Panc1 (cell line): ENCODE measurements around the gene NDUFB2. TPM values are rescaled to one million over a fixed set of nuclear protein-coding genes. Genes with fewer than 3 reads are reported as not detected.

ENCODE experiments used
- ATAC-seq: fragments of 200-7000 bp; cut with Tn5 transposase; 2 replicates; pipeline ENCODE4 v1.9.1; 2020; ENCODE audit warnings: mild to moderate bottlenecking, moderate library complexity
- BruUV-seq: library from RNA; stranded (reverse); fragments of 400-500 nt; replicated peaks from 2 replicates; lab custom pipeline; 2021; lab: Mats Ljungman, UMichigan
- CTCF ChIA-PET: fragments of 300-600 bp; sonication (Branson Sonifier 250); formaldehyde crosslinking; loops from one replicate; lab custom pipeline; 2022; ENCODE audit warnings: antibody characterized with exemption; lab: Charles Lee
- POLR2A ChIA-PET: fragments of 300-600 bp; sonication (Branson Sonifier 250); formaldehyde crosslinking; loops from one replicate; lab custom pipeline; 2022; ENCODE audit warnings: antibody characterized with exemption; lab: Charles Lee
- DNase-seq: peaks from one replicate; pipeline ENCODE4 v3.0.0-alpha.2; 2010; ENCODE audit warnings: low read depth, low spot score
- H3K27ac ChIP-seq: 2 replicates; pipeline ENCODE4 v1.5.1; 2011; ENCODE audit warnings: mild to moderate bottlenecking, low read length, inconsistent platforms
- H3K27me3 ChIP-seq: fragments of 200-500 bp; sonication (Bioruptor generic); 2 replicates; pipeline ENCODE4 v1.6.0; 2014; ENCODE audit warnings: low read length, inconsistent platforms; ENCODE audit not compliant: control insufficient read depth, insufficient read depth
- H3K36me3 ChIP-seq: fragments of 200-500 bp; sonication (Bioruptor generic); 2 replicates; pipeline ENCODE4 v1.5.1; 2014; ENCODE audit warnings: inconsistent platforms, mild to moderate bottlenecking, low read length, moderate library complexity; ENCODE audit not compliant: control insufficient read depth, insufficient read depth
- H3K4me1 ChIP-seq: 2 replicates; pipeline ENCODE4 v1.5.1; 2011; ENCODE audit warnings: inconsistent platforms, mild to moderate bottlenecking, low read length, moderate library complexity; ENCODE audit not compliant: control insufficient read depth, insufficient read depth
- H3K4me3 ChIP-seq, 2 experiments: 2 replicates each; pipeline ENCODE4 v1.5.1; 2011 to 2012; ENCODE audit warnings: low read depth in 2 of 2, low read length in 2 of 2, mild to moderate bottlenecking in 2 of 2, inconsistent platforms in 1 of 2, moderate library complexity in 1 of 2
- H3K9me3 ChIP-seq: fragments of 200-500 bp; sonication (Bioruptor generic); 2 replicates; pipeline ENCODE4 v1.5.1; 2014; ENCODE audit warnings: low read depth, mild to moderate bottlenecking, inconsistent platforms, low read length, moderate library complexity; ENCODE audit not compliant: control insufficient read depth, insufficient read depth
- CTCF ChIP-seq: fragments of 450-650 bp; IDR thresholded peaks from 2 replicates; pipeline ENCODE4 v1.5.1; 2017; ENCODE audit warnings: mild to moderate bottlenecking
- POLR2AphosphoS5 ChIP-seq: IDR thresholded peaks from 2 replicates; pipeline ENCODE4 v1.6.1; 2012; ENCODE audit warnings: mild to moderate bottlenecking, low read depth, low read length, moderate library complexity
- REST ChIP-seq, 2 experiments: IDR thresholded peaks; 2 replicates each; pipeline ENCODE4 v1.6.1; 2011 to 2012; ENCODE audit warnings: low read depth in 2 of 2, control low read depth in 1 of 2, low read length in 1 of 2, mild to moderate bottlenecking in 1 of 2, moderate library complexity in 1 of 2; ENCODE audit not compliant: insufficient read depth in 1 of 2
- SIN3A ChIP-seq: IDR thresholded peaks from 2 replicates; pipeline ENCODE4 v1.6.1; 2012; ENCODE audit warnings: low read depth, mild to moderate bottlenecking, low read length, moderate library complexity, borderline replicate concordance; ENCODE audit not compliant: insufficient read depth
- TCF7L2 ChIP-seq: IDR thresholded peaks from 2 replicates; pipeline ENCODE4 v1.6.1; 2011; ENCODE audit warnings: mild to moderate bottlenecking, low read depth, low read length, inconsistent platforms
- in situ Hi-C: cut with HindIII; loops from 2 replicates; pipeline ENCODE4 v1.10.0; 2016; ENCODE audit warnings: low sequenced_read_pairs, low pct_unique_long_range_greater_than_20kb
- intact Hi-C: fragments of 100-400 bp; cut with micrococcal nuclease; formaldehyde crosslinking; loops from one replicate; pipeline ENCODE4 v1.10.0; 2022; ENCODE audit not compliant: unreplicated experiment
- total RNA-seq: library from RNA; stranded (reverse); gene quantifications from one replicate; pipeline ENCODE4 v1.2.1, GENCODE V29; 2021; ENCODE audit not compliant: unreplicated experiment

The NDUFB2 gene
- total RNA-seq, 1 experiment from 2014 or later: 246 TPM

- TF ChIP-seq SIN3A (no peak), REST (IDR thresholded peaks at IDR 0.05; ENCODE audit: insufficient read depth in 1 of 2, low read depth in 2 of 2, low read length in 1 of 2) (no peak), TCF7L2 (no peak), POLR2AphosphoS5 (no peak), CTCF (no peak)
- Histone ChIP-seq H3K9me3 (no peaks in the 10 kb centered on the region), H3K27me3 (no peaks in the 10 kb centered on the region), H3K4me1 (no peaks in the 10 kb centered on the region), H3K27ac (no peak overlapping the region), H3K4me3 (no peak overlapping the region), H3K36me3 (no peaks in the 10 kb centered on the region)
- no peak for ATAC-seq
- ChIA-PET POLR2A (interaction anchor here (1.1 kb wide), 1 partner anchor 1018 kb away, joined by 4 read pairs; no protein-coding TSS in a partner anchor), CTCF (no interaction called here)
- no TSS peak for BruUV-seq
- no peak for DNase-seq
- in situ Hi-C loops (no loop called here), intact Hi-C loops (no loop called here)
These were observed 15.6 kb upstream of the NDUFB2 start for GRCh38 chr7:140680886-140681285.

- TF ChIP-seq TCF7L2: no peak
- TF ChIP-seq CTCF: no peak
- TF ChIP-seq REST (IDR thresholded peaks at IDR 0.05; ENCODE audit: insufficient read depth in 1 of 2, low read depth in 2 of 2, low read length in 1 of 2): no peak
- no peak for TF ChIP-seq POLR2AphosphoS5
- TF ChIP-seq SIN3A: no peak
- intact Hi-C loops: no loop called here
- POLR2A ChIA-PET: no interaction called here
- Histone ChIP-seq H3K4me3 (no peak overlapping the region), H3K36me3 (no peaks in the 10 kb centered on the region), H3K27me3 (no peaks in the 10 kb centered on the region), H3K4me1 (no peaks in the 10 kb centered on the region), H3K27ac (no peak overlapping the region), H3K9me3 (no peaks in the 10 kb centered on the region)
- BruUV-seq: no TSS peak
- in situ Hi-C loops: no loop called here
- ATAC-seq (no peak), DNase-seq (no peak)
- CTCF ChIA-PET: no interaction called here
These were observed 14.7 kb upstream of the NDUFB2 start for GRCh38 chr7:140681766-140682165.
